PFSK-1 (cell line): ENCODE data around the gene ARMC6.

Experiments
- POLR2AphosphoS5 ChIP-seq: IDR thresholded peaks from 2 replicates; pipeline ENCODE4 v1.6.1; 2012; ENCODE audit warnings: low read depth, mild to moderate bottlenecking, control low read depth, low read length, moderate library complexity
- SIN3A ChIP-seq: IDR thresholded peaks from 2 replicates; pipeline ENCODE4 v1.6.1; 2012; ENCODE audit warnings: mild to moderate bottlenecking, low read length, moderate library complexity, borderline replicate concordance; ENCODE audit not compliant: insufficient read depth
- TAF1 ChIP-seq: IDR thresholded peaks from 2 replicates; pipeline ENCODE4 v1.6.1; 2012; ENCODE audit warnings: low read length, control low read depth, borderline replicate concordance; ENCODE audit not compliant: insufficient read depth
- TF ChIP-seq, protein P1 (sequence below), 2 experiments: IDR thresholded peaks; 2 replicates each; pipeline versions ENCODE4 v1.6.1 to v1.8.0; 2011 to 2012; ENCODE audit warnings: low read depth in 2 of 2, low read length in 2 of 2, control low read depth in 1 of 2, inconsistent platforms in 1 of 2, mild to moderate bottlenecking in 1 of 2, moderate library complexity in 1 of 2; ENCODE audit not compliant: insufficient read depth in 1 of 2

DNA sequence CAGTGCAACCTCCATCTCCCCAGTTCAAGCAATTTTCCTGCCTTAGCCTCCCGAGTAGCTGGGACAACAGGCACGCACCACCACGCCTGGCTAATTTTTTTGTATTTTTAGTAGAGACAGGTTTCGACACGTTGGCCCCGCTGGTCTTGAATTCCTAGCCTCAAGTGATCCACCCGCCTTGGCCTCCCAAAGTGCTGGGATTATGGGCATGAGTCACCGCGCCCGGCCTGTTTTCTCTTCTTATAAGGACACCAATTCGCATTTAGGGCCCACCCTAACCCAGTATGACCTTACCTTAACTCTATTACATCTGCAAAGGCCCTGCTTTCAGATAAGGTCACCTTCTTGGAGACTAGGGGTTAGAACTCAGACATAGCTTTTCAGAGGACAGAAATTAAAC lies 69.8 kb downstream of the ARMC6 start:
- no peak for TF ChIP-seq TAF1
- TF ChIP-seq SIN3A: no peak
- TF ChIP-seq POLR2AphosphoS5: no peak
- TF ChIP-seq, protein P1, sequence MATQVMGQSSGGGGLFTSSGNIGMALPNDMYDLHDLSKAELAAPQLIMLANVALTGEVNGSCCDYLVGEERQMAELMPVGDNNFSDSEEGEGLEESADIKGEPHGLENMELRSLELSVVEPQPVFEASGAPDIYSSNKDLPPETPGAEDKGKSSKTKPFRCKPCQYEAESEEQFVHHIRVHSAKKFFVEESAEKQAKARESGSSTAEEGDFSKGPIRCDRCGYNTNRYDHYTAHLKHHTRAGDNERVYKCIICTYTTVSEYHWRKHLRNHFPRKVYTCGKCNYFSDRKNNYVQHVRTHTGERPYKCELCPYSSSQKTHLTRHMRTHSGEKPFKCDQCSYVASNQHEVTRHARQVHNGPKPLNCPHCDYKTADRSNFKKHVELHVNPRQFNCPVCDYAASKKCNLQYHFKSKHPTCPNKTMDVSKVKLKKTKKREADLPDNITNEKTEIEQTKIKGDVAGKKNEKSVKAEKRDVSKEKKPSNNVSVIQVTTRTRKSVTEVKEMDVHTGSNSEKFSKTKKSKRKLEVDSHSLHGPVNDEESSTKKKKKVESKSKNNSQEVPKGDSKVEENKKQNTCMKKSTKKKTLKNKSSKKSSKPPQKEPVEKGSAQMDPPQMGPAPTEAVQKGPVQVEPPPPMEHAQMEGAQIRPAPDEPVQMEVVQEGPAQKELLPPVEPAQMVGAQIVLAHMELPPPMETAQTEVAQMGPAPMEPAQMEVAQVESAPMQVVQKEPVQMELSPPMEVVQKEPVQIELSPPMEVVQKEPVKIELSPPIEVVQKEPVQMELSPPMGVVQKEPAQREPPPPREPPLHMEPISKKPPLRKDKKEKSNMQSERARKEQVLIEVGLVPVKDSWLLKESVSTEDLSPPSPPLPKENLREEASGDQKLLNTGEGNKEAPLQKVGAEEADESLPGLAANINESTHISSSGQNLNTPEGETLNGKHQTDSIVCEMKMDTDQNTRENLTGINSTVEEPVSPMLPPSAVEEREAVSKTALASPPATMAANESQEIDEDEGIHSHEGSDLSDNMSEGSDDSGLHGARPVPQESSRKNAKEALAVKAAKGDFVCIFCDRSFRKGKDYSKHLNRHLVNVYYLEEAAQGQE (IDR thresholded peaks at IDR 0.05; ENCODE audit: insufficient read depth in 1 of 2, low read depth in 2 of 2, low read length in 2 of 2): no peak
